Superior temporal gyrus (tissue), 1 donor: Measurements from ENCODE around the gene GALNT2.

Experiments
- DNase-seq: peaks from one replicate; pipeline ENCODE4 v3.0.0-alpha.2; 2016; ENCODE audit errors: extremely low spot score

GALNT2 gene

DNA sequence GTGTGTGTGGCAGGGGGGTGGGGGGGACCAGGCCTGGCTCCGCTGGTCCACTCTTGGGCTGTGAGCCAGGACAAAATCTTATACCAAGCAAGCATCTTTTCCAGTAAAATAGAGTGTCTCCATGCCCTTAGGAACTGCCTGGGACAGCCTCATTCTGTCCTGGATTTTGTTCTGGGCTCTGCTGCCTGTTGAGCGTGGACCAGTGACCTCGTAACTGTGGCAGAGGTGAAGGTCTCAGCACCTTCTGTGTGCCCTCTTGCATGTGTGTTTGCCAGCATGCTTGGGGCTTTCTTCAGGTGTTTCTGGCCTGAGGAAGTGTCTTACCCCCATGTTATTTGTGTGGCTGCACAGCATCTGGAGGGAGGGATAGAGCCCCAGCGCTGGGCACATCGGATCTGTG lies 45.7 kb downstream of the GALNT2 start:
- no peak for DNase-seq

DNA sequence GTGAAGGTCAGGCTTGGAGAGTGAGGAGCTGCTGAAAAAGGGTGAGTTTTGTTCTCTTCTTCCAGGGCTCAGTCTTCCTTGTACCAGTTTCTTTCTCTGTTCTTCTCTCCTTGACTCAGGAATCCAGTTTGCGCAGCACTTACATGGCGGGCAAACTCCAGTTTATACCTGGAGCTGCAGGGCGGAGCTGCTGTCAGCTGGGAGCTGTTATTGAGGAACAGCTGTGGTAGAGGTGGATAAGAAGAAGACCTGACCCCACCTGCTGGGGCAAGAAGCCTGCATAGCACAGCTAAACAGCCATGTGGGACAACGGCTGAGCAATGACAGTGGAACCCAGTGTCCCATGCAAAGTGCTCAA lies 46.2 kb downstream of the GALNT2 start:
- no peak for DNase-seq

DNA sequence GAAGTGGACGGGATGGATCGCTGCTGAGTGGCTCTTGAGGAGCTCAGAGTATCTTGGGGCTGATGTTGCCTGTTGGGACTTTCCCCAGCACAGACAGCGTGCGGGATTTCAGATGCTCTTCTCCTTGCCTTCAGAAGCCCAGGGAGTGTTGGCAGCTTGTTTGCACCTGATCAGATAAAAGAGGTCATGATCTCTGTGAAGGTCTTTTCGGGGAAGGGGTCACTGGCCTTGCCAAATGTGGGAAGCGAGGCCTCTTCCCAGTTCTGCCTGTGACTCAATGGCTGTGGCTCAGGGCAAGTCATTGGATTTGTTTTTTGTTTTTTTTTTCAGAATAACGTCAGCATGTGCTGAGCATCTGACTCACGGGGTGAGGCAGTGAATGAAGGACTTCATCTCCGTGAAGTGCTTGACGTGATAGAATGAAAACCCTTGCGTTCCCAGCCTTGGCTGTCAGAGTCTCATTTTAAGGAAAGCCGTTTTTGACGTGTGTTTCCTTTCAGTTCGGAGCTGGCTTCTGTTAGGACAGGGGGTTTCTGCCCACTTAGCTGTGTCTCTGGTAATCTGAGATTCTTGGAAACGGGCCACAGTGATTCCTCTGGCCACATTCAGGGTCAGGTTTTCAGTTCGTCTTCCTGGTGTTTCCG lies 46.7 kb downstream of the GALNT2 start:
- no peak for DNase-seq

DNA sequence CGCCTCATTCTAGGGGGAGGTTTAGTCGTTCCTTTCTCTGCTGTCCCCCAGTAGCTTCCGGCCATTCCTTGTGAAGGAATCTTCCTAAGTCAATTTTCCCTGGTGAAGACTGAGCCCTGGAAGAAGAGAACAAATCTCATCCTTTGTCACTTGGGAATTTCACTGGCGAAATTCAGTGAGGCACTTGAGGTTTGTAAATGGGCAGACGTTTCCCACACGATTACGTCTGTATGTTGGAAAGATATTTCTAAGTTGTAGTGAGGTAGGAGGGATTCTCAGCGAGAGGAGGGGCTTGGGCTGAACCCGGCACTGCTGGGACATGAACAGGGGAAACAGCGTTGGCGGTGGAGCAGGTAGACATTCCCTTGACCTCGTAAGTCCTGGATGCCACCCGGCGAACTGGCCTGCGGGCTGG lies 47.2 kb downstream of the GALNT2 start:
- no peak for DNase-seq

DNA sequence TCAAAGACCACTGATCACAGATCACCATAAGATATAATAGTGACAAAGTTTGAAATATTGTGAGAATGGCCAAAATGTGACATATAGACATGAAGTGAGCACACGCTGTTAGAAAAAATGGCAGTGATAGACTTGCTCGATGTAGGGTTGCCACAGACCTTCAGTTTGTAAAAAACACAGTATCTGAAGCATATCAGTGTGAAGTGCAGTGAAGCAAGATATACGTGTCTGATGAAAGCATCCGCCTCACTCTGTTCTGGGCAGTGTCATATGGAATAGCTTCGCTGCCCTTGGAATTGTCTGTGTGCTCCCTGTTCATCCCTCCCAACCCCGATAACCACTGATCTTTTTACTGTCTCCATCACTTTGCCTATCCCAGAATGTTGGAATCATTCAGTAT lies 50.7 kb downstream of the GALNT2 start:
- DNase-seq, result no peak

DNA sequence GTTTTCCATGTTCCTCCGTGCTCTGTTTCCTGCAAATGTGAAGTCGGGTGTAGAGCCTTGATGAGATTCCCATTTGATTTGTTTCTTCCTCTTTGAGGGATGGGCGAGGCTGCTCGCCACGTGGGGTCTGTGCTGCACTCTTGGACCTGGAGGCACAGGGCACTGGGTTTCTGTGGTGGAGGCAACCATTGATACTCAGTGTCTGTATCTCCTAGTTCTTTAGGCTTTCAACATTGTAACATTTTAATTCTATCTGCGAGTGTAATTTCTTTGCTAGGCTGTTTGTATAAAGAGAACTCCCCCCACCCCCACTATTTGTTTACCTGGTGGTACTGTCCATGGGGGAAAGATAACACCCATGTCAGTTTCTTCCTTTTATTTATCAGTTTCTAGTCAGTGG lies 52.3 kb downstream of the GALNT2 start:
- no peak for DNase-seq

DNA sequence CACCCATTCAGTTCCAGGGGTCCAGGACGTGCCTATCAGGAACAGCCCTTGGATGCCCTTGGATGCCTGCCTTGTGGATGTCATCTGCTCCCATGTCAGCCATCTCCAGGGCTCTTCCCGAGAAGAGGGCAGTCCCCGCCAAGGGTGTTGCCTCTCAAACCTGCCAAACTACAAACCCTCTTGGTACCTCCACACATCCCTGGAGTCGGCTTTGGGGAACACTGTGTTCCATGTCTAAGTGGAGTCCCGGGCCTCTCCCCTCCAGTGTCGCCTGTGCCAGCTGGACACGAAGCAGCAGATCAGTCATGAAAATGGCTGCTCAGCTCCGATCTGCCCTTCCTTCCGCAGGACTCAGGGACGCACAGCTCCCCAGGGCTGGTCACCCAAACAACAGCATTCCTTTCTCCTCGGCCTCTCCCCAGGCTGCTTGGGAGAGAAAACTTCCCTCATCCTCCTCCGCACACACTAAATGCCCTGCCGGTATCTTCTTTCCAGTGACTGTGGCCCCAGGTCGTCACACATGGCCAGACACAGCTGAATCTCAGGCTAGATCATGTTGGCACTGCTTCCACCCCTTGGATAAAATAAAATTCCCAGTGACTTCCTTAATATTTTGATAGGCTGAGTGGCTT lies 53.4 kb downstream of the GALNT2 start:
- DNase-seq, result no peak

DNA sequence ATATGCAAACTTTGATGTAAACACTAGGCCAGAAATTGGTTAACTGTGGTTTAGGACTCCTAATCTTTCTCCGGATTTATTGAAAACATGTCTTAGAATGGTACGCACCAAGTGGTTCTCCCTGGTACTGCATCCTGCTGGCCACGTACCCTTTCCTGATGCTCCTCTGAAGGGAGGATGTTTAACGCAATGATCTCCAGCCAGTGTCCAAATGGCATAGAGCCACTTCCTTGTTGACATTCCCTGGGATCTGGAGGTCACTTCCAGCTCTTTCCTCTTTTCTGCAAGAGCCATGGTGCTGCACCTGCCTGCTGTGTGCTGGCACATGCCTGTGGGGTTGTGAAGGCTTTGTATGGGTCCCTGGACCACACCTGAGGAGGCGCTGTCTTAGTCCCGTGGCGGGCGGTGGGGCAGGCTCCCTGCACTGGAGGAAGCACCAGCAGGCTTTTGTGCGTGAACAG lies 53.9 kb downstream of the GALNT2 start:
- DNase-seq, result peak; percentile 52

DNA sequence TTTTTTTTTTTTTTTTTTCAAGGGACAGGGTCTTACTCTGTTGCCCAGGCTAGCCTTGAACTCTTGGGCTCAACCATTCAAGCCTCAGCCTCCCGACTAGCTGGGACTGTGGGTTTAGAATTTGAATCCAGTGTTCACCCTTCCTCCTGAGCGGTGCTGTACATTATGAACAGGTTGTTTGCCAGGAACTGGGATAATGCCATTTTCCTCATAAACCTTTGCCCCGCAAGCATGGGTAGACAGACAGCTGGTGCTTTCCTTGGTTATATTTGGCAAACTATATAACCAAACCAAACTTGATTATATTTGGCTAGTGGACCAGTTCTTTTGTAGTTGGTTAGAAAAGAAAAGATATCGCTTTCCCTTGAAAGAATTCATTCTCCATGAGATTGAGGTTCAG lies 54.9 kb downstream of the GALNT2 start:
- DNase-seq, result no peak

DNA sequence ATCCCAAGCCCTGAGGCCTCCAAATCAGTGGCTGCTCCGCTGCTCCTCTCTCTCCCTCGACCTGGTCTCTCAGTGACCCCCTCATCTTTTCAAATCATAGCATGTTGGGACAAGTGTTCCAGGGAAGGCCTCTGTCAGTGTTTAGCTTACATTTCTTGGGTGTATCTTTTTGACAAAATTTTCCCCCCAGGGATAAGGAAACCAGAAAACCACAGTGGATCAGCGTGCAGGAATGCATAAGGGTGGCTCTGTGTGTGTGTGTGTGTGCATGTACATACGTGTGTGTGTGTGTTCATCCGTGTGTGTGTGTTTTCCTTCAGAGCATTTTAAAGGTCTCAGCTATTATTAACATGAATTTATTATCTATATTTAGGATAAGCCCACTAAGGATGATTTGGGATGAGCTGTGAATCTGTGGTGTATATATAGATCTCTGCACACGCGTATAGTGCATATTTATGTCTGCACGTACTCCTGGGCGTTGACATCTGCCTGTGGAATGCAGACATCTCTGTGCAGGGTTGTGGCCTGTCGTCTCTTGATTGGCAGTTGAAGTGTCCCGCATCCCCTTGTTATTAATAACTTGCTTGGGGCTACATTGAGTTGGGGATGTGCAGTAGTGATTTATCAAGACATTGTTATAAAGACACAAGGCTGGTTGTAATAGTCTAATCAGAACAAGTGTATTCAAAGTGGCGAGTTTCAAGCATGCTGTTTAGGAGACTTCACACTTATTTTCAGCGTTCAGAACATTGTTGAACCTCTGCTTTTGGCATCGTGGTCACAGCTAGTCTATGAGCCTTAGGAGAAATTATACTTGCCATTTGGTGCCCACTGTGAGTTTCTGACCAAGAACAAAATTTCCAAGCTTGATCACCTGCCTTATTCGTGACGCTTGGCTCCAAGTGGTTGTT lies 55.6 kb downstream of the GALNT2 start:
- no peak for DNase-seq

DNA sequence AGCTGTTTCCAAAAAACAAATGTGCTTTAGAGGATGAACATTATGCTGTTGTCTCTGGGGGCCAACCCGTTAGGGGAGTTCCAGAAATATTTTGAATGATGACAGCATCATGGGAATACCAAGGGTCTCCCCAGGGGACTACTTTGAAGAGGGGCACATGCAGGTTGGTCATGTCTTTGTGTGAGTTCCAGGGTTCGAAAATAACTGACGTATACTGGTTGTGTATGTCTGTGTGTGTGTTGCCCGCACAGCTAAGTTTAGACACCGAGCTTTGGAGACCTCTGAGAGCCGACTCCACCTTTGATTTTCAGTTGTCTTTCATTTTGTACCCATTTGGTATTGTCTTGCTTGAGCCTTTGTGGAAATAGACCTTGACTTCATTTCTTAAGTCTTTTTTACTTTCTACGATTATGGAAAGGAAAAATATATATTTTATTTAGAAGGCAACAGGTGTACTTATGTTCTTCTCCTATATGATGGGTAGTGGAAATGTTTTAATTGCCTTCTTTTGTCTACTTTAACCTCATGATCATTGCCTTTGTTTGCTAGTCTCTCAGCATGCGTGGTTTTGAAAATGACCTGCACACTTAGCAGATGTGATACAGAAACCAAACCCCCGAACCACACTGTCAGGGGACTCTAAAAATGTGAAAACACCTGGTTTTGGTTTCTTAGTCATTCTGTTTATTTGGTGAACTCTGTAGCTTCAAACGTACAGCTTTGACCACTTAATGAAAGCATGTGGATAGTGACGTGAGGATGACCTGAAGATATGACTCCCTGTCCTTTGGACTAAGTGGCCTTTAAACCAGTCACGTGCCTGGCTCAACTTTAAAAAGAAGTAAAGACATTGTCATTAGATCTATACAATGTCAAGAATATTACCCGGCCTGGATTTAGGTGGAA lies 56.5 kb downstream of the GALNT2 start:
- no peak for DNase-seq

DNA sequence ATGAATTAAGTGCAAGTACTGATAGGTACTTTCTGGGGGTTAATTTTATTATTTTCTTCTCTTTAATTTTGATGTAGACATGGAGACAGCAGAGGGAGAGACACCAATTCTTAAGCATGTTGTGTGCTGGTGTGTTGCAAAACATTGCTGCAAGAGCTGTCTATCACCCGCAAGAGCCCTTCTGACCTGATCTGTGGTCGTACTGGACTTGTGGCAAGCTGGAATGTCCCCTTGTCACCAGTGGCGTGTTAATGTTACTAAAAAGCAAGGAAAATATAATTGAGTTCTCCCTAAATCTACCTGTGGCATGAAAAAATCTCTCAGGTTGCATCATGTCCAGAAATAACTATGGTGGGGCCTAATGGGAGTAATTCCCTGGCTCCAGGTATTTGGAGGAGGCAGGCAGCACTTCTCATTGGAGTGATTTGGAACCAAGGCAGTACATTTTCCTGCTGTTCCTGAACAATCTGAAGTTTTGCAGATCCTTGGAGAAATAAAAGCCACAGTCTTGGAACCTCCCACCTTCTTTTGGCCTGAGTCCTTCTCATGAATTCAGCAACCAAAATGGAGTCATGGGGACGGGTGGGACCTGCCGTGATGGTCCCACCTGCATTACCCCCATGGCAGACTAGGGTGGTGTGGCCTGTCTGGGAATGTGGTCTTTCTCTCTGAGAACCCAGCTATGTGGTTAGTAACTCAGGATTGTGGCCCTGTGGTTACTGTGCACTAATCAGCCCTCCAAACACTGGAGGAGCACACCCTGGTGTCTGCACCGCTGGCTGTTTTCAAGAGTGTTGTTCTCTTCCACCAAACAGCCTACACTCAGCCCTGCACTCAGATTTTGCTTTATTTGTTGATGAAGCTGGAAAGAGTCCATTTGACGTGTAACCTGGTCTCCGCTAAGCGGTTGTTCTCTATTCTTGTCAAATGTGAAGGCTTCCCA lies 57.4 kb downstream of the GALNT2 start:
- no peak for DNase-seq

DNA sequence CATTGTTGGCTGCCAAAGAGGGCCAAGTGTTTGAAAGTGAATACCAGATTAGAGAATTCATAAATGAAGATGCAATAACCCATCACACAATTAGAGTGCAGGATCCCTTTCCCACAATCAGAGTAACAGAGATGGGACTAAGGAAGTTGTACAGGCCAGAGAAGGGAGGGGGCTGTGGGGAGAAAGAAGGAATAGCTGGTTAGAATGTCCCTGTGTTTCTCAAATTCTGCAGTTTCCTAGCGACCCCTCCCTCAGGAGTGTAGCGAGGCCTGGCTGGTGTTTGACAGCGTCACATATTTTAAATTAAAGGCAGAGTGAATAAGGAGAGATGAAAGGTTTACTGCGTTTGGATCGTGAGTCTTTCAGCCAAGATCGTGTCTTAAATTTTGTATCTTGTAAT lies 58.1 kb downstream of the GALNT2 start:
- DNase-seq, result no peak

DNA sequence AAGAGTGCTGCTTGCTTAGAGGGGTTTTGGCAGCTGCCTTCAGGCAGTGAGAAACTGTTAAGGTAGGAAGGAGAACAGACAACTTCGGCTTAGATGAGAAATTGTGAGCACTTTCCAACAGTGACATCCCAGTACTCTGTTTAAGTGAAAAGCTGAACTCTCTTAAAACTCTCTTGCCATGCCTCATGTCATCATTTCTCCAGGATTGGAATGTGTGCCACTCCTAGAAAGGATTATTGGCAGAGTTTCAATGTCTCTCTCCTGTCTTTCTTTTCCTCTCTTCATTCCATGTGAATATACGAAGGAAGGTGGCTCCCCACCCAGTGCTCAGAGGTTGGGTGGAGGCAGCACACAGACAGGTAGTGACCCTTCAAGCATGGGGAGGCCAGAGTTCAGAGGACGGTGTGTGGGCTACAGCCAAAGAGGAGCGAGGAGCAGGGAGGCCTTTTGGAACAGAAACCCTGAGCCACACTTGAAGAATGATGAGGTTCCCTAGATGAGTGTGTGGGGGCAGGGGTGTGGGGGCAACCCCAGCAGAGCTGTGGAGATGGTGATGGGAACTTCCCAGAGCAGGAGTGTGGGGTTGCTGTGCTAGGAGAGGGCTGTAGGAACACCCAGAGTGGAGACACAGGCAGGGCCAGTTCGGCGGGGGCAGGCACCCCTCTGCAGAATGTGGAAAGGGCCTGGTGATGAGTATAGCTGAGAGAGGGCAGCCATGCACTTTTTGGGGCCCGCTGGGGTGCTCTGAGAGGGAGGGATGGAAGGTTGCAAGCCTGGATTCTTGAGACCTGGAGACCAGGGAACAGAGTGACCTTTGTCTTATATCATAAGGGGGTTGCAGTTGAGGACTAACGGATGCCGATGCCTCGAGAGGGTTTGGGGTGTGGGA lies 58.8 kb downstream of the GALNT2 start:
- no peak for DNase-seq

DNA sequence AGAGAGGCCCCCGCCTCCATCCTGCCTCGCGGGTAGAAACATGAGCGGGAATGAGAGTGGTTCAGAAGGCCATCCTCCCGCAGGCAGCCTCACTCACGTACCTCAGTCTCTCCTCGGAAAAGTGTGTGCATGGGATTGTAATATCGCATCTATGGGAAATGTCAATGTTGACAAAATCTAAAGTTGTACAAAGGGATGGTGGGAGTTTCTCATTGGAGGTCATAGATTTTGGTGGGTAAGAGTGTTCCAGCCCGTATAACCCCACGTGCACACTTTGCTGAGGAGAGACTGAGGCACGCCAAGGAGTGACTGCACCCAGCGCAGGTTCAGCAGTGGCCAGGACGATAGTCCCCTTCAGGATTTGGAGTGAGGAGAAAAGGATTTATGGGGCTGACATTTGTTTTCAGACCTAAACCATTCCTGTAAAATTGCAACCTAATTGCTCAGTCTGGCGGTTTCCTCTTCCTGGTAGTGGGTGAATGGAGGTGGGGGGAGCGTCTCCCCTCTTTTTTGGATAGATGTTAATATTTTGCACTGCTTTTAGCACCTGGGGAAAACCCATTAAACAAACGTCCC lies 59.6 kb downstream of the GALNT2 start:
- DNase-seq, result no peak

DNA sequence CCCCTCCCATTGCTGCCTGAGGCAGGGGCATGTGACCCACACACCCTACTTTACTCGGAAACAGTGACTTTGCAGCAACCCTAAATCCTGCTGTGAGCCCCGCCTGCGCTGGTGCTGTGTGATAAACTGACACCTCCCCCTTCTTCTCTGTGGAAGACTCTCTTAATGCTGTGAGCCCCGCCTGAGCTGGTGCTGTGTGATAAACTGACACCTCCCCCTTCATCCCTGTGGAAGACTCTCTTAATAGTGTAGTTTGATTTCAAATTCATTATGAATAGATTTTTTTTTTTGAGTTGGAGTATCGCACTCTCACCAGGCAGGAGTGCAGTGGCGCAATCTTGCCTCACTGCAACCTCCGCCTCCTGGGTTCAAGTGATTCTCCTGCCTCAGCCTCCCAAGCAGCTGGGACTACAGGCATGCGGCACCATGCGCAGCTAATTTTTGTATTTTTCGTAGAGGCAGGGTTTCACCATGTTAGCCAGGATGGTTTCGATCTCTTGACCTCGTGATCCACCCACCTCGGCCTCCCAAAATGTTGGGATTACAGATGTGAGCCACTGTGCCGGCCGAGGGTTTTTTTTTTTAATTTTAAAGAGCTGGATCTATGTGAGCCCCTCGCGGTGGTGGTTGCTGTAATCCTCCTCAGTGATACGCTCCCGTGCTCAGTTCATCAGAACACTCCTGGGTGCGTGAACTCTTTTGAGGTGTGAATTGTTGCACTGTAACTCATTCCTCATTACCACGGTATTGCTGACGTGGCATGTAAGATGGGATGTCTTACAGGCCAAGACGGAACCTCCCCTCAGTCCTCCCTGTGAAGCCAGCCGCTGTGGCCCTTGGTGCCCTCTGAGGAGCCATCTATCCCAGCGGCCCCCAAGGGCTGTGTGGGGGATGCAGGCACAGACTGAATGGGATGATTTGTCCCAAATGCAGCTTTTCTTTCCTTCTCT lies 60.3 kb downstream of the GALNT2 start:
- no peak for DNase-seq

DNA sequence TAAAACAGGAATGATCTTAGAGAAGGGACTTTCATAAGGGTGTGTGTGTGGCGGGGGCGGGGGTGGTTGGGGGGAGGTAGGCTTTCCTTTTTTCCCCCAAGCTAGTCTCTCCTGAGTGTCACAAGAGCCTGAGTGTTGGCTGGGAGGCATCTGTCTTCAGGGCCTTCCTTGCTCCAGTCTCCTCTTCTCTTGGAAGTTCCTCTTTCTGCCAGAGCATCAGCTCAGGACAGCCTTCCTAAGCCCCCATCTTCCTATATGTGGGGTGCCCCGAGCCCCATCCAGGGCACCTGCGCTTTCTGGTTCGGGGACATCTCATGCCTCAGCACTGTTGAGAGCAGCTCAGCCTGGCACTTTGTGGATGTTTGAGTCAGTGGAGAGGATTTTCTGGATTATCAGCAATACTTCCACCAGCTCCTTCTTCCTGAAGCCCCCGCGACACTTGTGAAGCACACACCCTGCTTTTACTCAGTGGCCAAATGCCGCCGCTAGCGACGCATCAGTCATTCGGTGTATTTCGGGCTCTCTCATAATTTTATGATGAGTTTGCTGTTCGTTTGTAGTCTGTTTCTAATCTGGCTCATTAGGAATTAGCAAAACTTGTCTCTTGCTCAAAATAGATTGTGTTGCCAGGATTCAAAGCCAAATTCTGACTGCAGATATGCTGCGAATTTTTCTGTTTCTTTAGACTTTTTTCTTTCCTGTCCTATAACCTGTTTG lies 61.7 kb downstream of the GALNT2 start:
- DNase-seq, result no peak
